GM21381 (cell line): Measurements from ENCODE around the gene SLC2A4RG.
"Not testable (repeated sequence)": the region's sequence is repeated elsewhere in the genome, so short reads cannot be mapped to it uniquely, and the experiment has no call there.

ENCODE experiments used
- ATAC-seq: cut with Tn5 transposase; IDR thresholded peaks from one replicate; pipeline ENCODE4 v1.9.1; 2021; ENCODE audit warnings: mild to moderate bottlenecking, moderate library complexity; ENCODE audit not compliant: unreplicated experiment

Gene SLC2A4RG

GRCh38 chr20:63773571-63774241, 34.1 kb downstream of the SLC2A4RG start:
- no peak for ATAC-seq

- ATAC-seq = no peak
These were observed 34.7 kb downstream of the SLC2A4RG start for GRCh38 chr20:63774306-63774705.

DNA sequence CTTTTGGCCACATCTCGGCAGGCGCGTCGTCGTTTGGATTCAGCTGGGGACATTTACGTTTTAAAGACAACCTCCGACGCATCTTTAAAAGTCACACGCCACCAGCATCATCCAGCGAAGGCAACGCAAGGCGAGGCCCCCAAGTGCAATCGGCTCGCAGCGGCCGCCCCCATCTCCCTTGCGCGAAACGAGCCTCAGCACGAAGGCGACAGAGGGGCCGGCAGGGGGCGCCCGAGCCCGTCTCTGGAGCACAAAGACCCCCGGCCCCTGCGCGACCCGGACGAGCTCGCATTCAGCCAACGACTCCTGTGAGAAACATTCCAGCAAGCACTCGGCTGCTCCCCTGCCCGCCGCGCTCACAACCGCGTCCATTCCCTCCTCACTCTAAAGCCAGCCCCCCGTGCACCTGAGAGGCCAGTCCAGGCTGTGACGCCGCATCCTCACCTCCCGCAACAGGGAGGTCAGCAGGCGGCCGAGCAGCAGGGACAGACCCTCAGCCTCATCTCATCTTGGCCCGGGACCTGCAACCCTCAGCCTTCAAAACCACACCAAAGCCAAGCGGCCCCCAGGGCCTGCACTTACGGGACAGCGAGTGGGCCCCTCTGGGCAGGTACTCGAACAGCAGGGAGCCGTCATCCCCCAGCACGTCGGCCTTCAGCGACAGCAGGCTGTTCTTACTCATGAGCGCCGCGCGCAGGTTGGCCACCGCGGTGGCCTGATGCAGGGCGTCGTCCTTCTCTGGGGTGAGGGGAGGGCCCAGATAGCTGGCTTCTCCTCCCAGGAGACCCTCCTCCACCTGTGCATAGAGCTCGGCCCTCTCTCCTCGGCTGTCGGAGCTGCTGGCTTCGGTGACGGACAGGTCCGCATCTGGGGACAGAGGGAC, 35.8 kb downstream of the SLC2A4RG start:
- no peak for ATAC-seq

- not testable (repeated sequence) for ATAC-seq
These were observed 37.3 kb downstream of the SLC2A4RG start for GRCh38 chr20:63776875-63777274.

DNA sequence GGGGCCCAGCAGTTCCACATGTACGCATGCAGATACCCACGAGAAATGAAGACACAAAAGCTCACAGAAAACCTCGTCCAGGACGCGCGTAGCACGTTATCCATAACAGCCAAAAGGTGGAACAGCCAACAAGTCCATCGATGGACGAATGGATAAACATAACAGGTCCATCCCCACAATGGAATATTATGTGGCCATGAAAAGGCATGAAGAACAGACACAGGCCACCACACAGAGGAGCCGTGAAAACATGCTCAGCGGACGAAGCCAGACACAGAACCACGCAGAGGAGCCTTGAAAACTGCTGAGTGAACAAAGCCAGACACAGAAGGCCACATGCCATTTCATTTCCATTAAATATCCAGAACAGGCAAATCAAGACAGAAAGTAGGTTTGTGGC, 38.0 kb downstream of the SLC2A4RG start:
- no peak for ATAC-seq

DNA sequence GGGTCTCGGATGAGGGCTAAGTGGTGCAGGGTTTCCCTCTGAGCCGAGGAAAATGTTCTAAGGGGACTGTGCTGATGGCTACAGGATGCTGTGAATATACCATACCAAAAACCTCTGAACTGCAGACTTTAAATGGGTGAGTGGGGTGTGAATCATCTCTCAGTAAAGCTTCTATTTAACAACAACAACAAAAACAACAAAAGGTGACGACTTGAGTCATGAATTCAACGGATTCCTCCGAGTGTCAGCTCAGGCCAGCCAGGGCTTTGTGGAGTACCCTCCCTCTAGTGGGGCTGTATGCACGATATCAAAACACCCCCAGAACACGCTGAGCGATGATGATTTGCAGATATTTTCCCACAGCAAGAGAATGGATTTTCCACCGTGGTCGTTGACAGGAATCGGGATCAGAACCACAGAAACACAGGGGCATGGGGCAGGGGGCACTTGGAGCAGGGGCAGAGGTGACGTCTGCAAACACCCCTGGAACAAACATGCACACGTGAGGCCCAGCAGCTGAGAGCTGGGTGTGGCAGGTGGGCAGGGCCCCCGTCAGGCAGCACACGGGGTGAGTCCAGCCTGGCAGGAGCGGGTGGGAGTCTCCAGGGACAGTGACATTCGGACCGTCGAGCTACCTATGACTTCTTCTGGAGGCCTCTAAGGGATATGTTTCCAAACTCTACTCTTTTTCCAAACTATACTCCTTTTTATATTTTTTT, 38.6 kb downstream of the SLC2A4RG start:
- no peak for ATAC-seq

GRCh38 chr20:63778857-63779256, 39.3 kb downstream of the SLC2A4RG start:
- no peak for ATAC-seq

- no peak for ATAC-seq
These were observed 41.6 kb downstream of the SLC2A4RG start for GRCh38 chr20:63781181-63781580.

DNA sequence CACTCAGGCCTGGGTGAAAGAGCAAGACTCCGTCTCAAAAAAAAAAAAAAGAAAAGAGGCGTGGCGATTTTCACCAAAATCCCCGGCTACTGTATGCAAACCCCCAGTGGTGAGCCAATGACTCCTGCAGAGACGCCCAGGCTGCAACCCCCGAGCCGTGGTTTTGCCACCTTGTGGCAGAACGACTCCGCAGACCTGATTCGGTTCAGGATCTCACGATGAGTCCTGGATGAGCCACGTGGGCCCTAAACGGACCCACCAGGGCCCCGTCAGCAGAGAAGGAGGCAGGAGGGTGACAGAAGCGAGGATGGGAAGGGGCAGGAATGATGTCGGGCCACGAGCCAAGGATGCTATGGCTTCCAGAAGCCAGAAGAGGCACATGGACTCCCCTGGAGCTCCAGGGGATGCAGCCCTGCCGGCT, 42.5 kb downstream of the SLC2A4RG start:
- ATAC-seq = no peak

- no peak for ATAC-seq
These were observed 43.0 kb downstream of the SLC2A4RG start for GRCh38 chr20:63782521-63782971.

DNA sequence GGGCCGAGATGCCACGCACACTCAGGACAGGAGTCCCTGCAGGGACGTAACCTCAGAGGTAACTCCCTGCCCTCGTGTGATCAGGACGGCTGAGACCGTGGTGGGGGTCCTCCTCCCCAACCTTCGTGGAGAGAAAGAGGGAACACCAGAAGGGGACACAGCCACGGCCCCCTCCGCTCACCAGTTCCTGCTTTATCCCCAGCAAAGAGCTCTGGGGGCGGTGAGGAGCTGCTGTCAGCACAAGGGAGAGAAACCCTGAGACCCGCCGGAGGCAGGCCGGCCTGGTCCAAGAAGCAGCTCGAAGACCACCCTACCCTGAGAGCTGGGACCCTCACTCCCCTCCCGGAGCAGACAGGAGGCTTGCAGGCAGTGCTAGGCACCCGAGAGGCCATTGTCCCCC, 44.4 kb downstream of the SLC2A4RG start:
- no peak for ATAC-seq

DNA sequence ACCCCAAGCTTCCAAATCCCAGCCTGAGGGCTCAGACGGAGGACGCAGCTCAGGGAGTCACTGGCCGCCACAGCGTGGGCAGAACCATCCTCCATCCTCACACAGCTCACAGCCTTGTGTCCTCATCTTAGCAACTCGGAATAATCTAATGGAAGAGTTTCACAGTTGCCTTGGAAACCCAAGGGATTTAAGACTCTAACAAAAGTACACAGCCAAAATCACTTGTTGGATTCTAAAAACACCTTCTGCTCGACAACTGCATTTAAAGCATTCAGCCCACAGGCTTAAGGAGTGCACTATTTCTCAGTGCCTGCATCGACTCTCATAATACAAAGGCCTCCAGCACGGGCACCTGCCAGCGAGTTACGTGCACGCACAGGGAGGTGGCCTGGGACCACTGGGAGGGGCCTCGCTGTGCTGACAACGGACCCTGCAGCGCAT, 46.1 kb downstream of the SLC2A4RG start:
- no peak for ATAC-seq

- no peak for ATAC-seq
These were observed 47.7 kb downstream of the SLC2A4RG start for GRCh38 chr20:63787302-63787701.

DNA sequence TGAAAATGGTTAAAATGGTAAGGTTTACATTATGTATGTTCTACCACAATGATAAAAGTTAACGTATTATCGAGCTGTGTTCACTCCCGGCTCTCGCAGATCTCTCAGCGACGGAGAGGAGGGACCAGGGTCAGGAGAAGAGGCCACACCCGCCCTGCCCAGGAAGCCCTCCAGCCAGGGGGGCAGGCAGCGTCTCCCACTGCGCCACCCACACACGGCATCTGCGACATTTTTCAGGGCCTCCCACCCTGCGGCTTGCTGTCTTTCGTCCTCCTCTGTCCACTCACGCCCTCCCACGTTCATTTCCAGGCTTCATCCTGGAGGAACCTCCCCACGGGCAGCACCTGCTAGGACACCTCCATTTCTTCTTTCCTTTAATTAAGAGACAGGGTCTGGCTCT, 48.2 kb downstream of the SLC2A4RG start:
- no peak for ATAC-seq

DNA sequence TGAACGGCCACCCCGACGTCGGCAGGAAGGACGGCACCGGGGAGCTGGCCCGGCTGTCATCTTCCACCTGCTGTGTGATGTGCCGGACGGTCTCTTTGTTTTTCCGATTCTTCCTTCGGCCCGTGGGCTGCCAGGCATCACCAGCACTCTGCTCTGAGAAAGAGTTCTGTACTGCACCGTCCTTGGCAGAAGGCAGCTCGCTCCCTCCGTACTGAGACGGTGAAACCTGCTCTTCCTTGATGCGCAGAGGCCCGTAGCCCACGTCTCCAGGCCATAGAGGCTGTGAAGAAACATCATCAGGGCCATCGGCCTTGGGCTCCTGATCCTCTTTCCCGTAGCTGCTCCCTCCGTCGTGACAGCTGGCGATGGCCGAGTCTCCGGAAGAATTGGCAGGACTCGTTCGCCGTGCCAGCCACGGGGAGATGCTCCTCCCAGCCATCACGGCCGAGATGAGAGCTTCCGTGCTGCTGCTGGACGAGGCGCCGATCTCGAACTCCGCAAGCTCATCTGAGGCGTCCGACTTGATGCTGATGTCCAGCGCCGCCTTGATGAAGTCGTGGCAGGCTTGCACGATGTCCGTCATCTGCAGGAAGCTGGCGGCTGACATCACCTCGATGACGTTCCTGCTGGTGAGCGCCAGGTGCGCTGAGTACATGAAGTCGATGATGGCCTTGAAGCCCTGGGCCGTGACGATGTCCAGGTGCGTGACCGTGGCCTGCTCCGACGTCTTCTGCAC, 50.4 kb downstream of the SLC2A4RG start:
- no peak for ATAC-seq

DNA sequence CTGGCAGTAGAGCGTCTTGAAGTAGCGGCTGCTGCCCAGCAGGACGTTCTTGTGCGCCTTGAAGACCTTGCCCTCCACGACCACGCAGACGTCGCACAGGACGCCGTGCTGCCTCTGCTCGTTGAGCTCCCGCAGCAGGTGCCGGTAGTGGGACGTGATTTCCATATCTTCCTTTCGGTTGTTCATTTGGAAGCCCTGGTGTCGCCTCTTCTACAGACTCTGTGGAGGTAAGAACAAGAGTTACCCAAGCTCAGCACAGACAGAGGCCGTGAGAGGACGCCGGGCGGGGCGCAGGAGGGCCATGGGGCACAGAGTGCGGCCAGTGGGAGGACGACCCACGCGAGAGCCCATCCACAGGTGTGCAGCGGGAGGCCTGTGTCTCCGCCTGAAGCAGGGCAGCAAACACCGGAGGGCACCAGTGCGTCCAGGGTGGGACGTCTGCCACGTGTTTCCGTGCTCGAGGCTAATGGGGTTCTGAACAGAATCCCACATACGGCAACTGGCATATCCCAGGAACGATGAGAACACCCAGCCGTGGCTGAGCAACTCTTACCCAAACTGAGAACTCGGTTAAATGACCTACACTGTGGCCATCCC, 51.1 kb downstream of the SLC2A4RG start:
- no peak for ATAC-seq

- no peak for ATAC-seq
These were observed 52.1 kb downstream of the SLC2A4RG start for GRCh38 chr20:63791497-63792156.

DNA sequence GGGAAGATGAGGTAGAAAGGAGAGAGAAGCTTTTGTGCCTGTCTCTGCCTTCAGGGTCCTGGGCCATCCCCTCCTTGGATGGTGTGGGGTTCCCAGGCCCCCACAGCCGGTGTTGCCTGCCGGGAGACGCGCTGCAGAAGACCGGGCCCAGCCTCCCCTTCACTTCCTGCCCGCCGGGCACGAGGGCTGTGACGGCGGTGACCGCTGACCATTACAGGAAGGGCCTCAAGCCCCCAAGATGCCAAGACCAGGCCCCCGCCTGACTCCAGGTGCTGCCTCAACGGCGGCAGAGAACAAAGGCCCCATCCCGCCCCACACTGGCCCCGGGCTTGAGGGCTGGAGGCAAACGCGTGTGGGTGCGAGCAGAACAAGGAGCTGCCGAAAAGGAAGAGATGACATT, 53.3 kb downstream of the SLC2A4RG start:
- ATAC-seq = no peak
